ENCODE measurements around the gene MZT2B.
"Not testable (repeated sequence)": the region's sequence is repeated elsewhere in the genome, so short reads cannot be mapped to it uniquely, and the experiment has no call there.

Gene MZT2B

GRCh38 chr2:130156624-130157004 lies 25.4 kb upstream of the MZT2B start:
- TF ChIP-seq, protein P1, sequence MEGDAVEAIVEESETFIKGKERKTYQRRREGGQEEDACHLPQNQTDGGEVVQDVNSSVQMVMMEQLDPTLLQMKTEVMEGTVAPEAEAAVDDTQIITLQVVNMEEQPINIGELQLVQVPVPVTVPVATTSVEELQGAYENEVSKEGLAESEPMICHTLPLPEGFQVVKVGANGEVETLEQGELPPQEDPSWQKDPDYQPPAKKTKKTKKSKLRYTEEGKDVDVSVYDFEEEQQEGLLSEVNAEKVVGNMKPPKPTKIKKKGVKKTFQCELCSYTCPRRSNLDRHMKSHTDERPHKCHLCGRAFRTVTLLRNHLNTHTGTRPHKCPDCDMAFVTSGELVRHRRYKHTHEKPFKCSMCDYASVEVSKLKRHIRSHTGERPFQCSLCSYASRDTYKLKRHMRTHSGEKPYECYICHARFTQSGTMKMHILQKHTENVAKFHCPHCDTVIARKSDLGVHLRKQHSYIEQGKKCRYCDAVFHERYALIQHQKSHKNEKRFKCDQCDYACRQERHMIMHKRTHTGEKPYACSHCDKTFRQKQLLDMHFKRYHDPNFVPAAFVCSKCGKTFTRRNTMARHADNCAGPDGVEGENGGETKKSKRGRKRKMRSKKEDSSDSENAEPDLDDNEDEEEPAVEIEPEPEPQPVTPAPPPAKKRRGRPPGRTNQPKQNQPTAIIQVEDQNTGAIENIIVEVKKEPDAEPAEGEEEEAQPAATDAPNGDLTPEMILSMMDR (IDR thresholded peaks at IDR 0.05; ENCODE audit: extremely low read depth, missing control alignments), result no peak
- no peak for DNase-seq (ENCODE audit: low spot score)

GRCh38 chr2:130157354-130157753 lies 24.7 kb upstream of the MZT2B start:
- not testable (repeated sequence) for DNase-seq (ENCODE audit: low spot score)

DNA sequence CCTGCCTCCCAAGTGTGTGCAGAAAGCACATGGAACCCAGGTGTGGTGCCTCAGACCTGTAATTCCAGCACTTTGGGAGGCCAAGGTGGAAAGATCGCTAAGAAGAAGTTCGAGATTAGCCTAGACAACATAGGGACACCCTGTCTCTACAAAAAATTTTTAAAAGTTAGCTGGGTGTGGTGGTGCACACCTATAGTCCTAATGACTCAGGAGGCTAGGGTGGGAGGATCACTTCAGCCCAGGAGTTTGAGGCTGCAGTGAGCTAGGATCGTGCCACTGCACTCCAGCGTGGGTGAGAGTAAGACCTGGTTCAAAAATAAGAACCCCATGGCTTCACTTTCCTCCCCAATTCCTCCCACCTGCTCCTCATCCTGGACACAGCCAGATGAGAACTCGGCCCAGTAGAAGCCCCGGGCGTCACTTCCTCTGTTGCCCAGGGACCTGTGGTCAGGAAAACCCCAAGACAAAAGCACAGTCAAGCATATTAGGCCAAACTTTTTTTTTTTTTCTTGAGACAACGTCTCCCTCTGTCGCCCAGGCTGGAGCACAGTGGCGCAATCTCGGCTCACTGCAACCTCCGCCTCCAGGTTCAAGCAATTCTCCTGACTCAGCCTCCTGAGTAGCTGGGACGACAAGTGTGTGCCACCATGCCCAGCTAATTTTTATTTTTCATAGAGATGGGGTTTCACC lies 24.1 kb upstream of the MZT2B start:
- DNase-seq (ENCODE audit: low spot score), result peak; percentile 73

GRCh38 chr2:130158631-130159030 lies 23.4 kb upstream of the MZT2B start:
- TF ChIP-seq, protein P1 (IDR thresholded peaks at IDR 0.05; ENCODE audit: extremely low read depth, missing control alignments), result no peak
- no peak for DNase-seq (ENCODE audit: low spot score)

DNA sequence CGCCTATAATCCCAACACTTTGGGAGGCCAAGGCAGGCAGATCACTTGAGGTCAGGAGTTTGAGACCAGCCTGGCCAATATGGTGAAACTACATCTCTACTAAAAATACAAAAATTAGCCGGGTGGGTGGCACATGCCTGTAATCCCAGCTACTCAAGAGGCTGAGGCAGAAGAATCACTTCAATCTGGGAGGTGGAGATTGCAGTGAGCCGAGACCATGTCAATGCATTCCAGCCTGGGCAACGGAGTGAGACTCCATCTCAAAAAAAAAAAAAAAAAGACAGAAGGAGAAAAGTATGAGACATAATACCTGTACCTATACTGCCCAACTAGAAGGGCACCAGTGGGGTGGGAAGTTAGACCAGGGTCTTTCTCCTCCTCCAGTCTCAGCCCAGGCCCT lies 22.7 kb upstream of the MZT2B start:
- DNase-seq (ENCODE audit: low spot score), result not testable (repeated sequence)

GRCh38 chr2:130160131-130160530 lies 21.9 kb upstream of the MZT2B start:
- no peak for DNase-seq (ENCODE audit: low spot score)
- TF ChIP-seq, protein P1 (IDR thresholded peaks at IDR 0.05; ENCODE audit: extremely low read depth, missing control alignments), result no peak

- not testable (repeated sequence) for DNase-seq (ENCODE audit: low spot score)
Observed at GRCh38 chr2:130160838-130161705, 21.0 kb upstream of the MZT2B start.

GRCh38 chr2:130162486-130162885 lies 19.6 kb upstream of the MZT2B start:
- not testable (repeated sequence) for DNase-seq (ENCODE audit: low spot score)

- no peak for DNase-seq (ENCODE audit: low spot score)
- TF ChIP-seq, protein P1 (IDR thresholded peaks at IDR 0.05; ENCODE audit: extremely low read depth, missing control alignments), result no peak
Observed at GRCh38 chr2:130162968-130163367, 19.1 kb upstream of the MZT2B start.

DNA sequence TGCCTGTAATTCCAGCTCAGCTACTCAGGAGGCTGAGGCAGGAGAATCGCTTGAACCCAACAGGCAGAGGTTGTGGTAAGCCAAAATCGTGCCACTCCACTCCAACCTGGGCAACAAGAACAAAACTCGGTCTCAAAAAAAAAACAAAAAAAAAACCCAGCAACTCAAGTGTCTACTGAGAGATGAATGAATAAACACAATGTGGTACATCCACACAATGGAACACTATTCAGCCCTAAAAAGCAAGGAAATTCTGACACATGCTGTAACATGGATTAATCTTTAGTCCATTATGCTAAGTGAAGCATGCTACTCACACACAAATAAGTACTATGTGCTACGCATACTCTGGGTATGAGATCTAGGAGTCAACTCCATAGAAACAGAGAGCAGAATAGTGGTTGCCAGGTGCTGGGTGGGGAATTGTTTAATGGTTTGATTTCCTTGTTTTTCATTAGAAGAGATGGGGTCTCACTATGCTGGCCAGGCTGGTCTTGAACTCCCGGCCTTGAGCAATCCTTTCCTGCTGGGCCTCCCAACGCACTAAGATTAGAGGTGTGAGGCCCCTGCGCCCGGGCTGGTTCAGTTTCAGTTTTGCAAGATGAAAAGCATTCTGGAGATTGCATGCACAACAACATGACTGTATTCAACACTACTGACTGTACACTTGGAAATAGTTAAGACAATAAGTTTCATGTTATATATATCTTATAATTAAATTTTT lies 16.6 kb upstream of the MZT2B start:
- no peak for DNase-seq (ENCODE audit: low spot score)
- TF ChIP-seq, protein P1 (IDR thresholded peaks at IDR 0.05; ENCODE audit: extremely low read depth, missing control alignments), result no peak

DNA sequence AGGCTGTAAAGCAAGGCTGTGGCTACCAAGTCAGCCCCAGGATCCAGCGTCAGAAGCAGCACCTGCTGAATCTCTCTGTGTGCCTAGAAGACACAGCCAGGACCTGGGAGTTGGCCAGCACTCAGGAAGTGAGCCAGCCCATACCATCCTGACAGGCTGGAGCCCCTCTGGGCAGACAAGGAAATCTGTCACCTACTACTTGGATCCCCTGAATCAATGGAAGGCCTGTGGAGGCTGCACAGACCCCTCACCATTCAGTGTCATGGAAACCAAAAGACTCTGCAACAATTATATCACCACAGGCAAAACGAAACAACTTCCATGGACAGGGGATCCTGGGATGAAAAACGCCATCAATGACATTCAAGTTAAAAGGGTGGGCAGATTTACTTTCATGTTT lies 15.5 kb upstream of the MZT2B start:
- not testable (repeated sequence) for DNase-seq (ENCODE audit: low spot score)

- not testable (repeated sequence) for DNase-seq (ENCODE audit: low spot score)
Observed at GRCh38 chr2:130169163-130169562, 12.9 kb upstream of the MZT2B start.

All from GM20000 (cell line).